ENCODE data around the gene COL20A1. TPM values are rescaled to one million over a fixed set of nuclear protein-coding genes. Genes with fewer than 3 reads are reported as not detected.

Gene COL20A1
- total and polyA plus RNA-seq, 2 of the 13 experiments (the other 11 are each of a cell fraction or from before 2014, with no cell fraction given), result not detected

GRCh38 chr20:63314566-63315239 lies 21.7 kb downstream of the COL20A1 start:
- Histone ChIP-seq H3K4me2 (ENCODE audit: low read depth, low read length) (no peak overlapping the region), H3K27me3 (ENCODE audit: control insufficient read depth in 1 of 2, insufficient read depth in 2 of 2, low read length in 2 of 2) (peaks cover 9 to 62% of the 10 kb centered on the region in 2 experiments), H3K4me3 (replicated peaks in 1 of 3; ENCODE audit: insufficient read depth in 1 of 3, low read depth in 2 of 3, low read length in 3 of 3) (no peak overlapping the region), H2AFZ (ENCODE audit: low read length) (no peak overlapping the region), H3K36me3 (replicated peaks in 1 of 2; ENCODE audit: control insufficient read depth in 1 of 2, insufficient read depth in 2 of 2, low read length in 2 of 2) (no peaks in the 10 kb centered on the region), H3K9ac (ENCODE audit: insufficient read depth, low read depth, low read length) (no peak overlapping the region), H3K27ac (ENCODE audit: extremely low read length, insufficient read depth, low read length) (no peak overlapping the region), H3K9me3 (ENCODE audit: low read length) (no peaks in the 10 kb centered on the region), H3K79me2 (ENCODE audit: insufficient read depth, low read length) (no peaks in the 10 kb centered on the region), H3K4me1 (ENCODE audit: insufficient read depth, low read length) (no peaks in the 10 kb centered on the region), H4K20me1 (ENCODE audit: insufficient read depth, low read length) (peaks cover 8% of the 10 kb centered on the region; the same call in 1 of the 2 replicates)
- ChIA-PET POLR2A (no interaction called here), CTCF (ENCODE audit: low intra/inter-chr PET ratio, low total read pairs) (no interaction called here)
- no peak for ATAC-seq
- no TSS peak for BruUV-seq (replicated peaks)
- 5% methylated on average over 21 of the region's 21 CpGs for WGBS (ENCODE audit: low lambda C conversion rate)
- no peak for DNase-seq (ENCODE audit: low spot score)
- no peak for FAIRE-seq
- no peak for TF ChIP-seq MLLT10 (CRISPR knock-in tag; IDR thresholded peaks at IDR 0.05)
- TF ChIP-seq, protein P1, sequence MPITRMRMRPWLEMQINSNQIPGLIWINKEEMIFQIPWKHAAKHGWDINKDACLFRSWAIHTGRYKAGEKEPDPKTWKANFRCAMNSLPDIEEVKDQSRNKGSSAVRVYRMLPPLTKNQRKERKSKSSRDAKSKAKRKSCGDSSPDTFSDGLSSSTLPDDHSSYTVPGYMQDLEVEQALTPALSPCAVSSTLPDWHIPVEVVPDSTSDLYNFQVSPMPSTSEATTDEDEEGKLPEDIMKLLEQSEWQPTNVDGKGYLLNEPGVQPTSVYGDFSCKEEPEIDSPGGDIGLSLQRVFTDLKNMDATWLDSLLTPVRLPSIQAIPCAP (CRISPR knock-in tag; IDR thresholded peaks at IDR 0.05; ENCODE audit: low read depth), result no peak
- no peak for TF ChIP-seq JUNB (CRISPR knock-in tag; IDR thresholded peaks at IDR 0.05; ENCODE audit: borderline replicate concordance)
- TF ChIP-seq, protein P2, sequence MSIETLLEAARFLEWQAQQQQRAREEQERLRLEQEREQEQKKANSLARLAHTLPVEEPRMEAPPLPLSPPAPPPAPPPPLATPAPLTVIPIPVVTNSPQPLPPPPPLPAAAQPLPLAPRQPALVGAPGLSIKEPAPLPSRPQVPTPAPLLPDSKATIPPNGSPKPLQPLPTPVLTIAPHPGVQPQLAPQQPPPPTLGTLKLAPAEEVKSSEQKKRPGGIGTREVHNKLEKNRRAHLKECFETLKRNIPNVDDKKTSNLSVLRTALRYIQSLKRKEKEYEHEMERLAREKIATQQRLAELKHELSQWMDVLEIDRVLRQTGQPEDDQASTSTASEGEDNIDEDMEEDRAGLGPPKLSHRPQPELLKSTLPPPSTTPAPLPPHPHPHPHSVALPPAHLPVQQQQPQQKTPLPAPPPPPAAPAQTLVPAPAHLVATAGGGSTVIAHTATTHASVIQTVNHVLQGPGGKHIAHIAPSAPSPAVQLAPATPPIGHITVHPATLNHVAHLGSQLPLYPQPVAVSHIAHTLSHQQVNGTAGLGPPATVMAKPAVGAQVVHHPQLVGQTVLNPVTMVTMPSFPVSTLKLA (IDR thresholded peaks at IDR 0.05), result peak; percentile 92
- 0 out of 2 replicates have a peak, but pooled peaks have one; percentile 44 for TF ChIP-seq HOXA7 (CRISPR knock-in tag; IDR thresholded peaks at IDR 0.05)
- TF ChIP-seq MED8 (CRISPR knock-in tag; IDR thresholded peaks at IDR 0.05; ENCODE audit: insufficient replicate concordance), result no peak
- peak; percentile 42; the same call in 1 of the 2 replicates for TF ChIP-seq ZNF263 (CRISPR knock-in tag; IDR thresholded peaks at IDR 0.05)
- TF ChIP-seq, protein P3, sequence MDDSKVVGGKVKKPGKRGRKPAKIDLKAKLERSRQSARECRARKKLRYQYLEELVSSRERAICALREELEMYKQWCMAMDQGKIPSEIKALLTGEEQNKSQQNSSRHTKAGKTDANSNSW (CRISPR knock-in tag; IDR thresholded peaks at IDR 0.05; ENCODE audit: borderline replicate concordance), result no peak
- TF ChIP-seq ZFYVE20 (CRISPR knock-in tag; IDR thresholded peaks at IDR 0.05; ENCODE audit: borderline replicate concordance, low read depth), result no peak
- intact Hi-C loops (cut with micrococcal nuclease; ENCODE audit: unreplicated experiment) (no loop called here), in situ Hi-C loops (cut with HindIII; ENCODE audit: extremely low pct_ligation_motif_present, low pct_unique_long_range_greater_than_20kb) (no loop called here)
